Neutrophil (primary cell): ENCODE results near the gene DENND10.
"Not testable (repeated sequence)": the region's sequence is repeated elsewhere in the genome, so short reads cannot be mapped to it uniquely, and the experiment has no call there.

Source experiments
- H3K27ac ChIP-seq: fragments of 200-600 bp; sonication (generic); 2 replicates; pipeline ENCODE4 v1.5.1; 2016; ENCODE audit warnings: mild to moderate bottlenecking, moderate library complexity
- H3K27me3 ChIP-seq: fragments of 200-600 bp; sonication (generic); 2 replicates; pipeline ENCODE4 v1.6.0; 2016; ENCODE audit warnings: mild to moderate bottlenecking
- H3K36me3 ChIP-seq: fragments of 200-600 bp; sonication (generic); 2 replicates; pipeline ENCODE4 v1.5.1; 2017
- H3K4me1 ChIP-seq, 2 experiments: fragments of 200-600 bp in 1 of 2; sonication (generic) in 1 of 2; 1 replicate in 1 of 2; 2 replicates in 1 of 2; pipeline versions ENCODE4 v1.5.1 to v1.6.1; 2013 to 2016; ENCODE audit warnings: low read depth in 1 of 2, low read length in 1 of 2, mild to moderate bottlenecking in 1 of 2, moderate library complexity in 1 of 2; ENCODE audit not compliant: control insufficient read depth in 1 of 2, insufficient read depth in 1 of 2
- H3K4me3 ChIP-seq, 2 experiments: fragments of 200-600 bp in 1 of 2; sonication (generic) in 1 of 2; 1 replicate in 1 of 2; 2 replicates in 1 of 2; pipeline ENCODE4 v1.5.1; 2013 to 2016; ENCODE audit warnings: low read depth in 1 of 2, low read length in 1 of 2, mild to moderate bottlenecking in 1 of 2, moderate library complexity in 1 of 2
- H3K9me3 ChIP-seq: fragments of 200-600 bp; sonication (generic); 2 replicates; pipeline ENCODE4 v1.5.1; 2016
- CTCF ChIP-seq: fragments of 200-600 bp; sonication (generic); IDR thresholded peaks from 2 replicates; pipeline ENCODE4 v1.5.1; 2016; ENCODE audit warnings: antibody characterized with exemption

The DENND10 gene

DNA sequence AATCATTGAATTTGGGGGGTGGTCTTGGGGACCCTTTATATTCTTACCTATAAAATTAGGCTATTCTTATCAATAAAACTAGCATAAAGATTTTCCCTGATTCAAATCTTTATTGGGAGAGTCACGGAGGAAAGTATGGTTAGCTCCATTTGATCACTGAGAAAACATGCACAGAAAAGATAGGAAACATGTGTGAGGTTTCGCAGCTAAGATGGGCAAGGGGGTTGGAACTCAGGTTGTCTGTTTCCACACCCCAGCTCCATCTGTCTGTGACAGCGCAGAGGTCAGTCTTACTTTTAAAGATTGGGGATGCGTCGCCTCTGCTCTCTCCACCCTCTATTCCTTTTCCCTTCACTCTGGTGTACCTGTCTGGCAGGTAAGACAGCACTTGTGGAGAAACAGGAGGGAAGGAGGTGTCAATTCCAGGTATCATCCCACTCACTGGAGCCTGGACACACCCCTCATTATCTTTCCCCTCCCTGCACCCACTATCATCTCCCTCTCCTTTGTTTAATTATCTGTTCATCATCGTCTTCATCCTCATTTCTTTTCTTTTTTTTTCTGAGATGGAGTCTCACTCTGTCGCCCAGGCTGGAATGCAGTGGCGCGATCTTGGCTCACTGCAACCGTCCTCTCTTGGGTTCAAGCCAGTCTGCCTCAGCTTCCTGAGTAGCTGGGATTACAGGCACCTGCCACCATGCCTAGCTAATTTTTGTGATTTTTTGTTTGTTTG is 2.4 kb upstream of the DENND10 start:
- Histone ChIP-seq H3K36me3 (no peaks in the 10 kb centered on the region), H3K4me1 (peaks cover 27 to 37% of the 10 kb centered on the region in 2 experiments), H3K4me3 (no peak overlapping the region), H3K27me3 (no peaks in the 10 kb centered on the region), H3K27ac (no peak overlapping the region), H3K9me3 (no peaks in the 10 kb centered on the region)
- TF ChIP-seq CTCF, result no peak

DNA sequence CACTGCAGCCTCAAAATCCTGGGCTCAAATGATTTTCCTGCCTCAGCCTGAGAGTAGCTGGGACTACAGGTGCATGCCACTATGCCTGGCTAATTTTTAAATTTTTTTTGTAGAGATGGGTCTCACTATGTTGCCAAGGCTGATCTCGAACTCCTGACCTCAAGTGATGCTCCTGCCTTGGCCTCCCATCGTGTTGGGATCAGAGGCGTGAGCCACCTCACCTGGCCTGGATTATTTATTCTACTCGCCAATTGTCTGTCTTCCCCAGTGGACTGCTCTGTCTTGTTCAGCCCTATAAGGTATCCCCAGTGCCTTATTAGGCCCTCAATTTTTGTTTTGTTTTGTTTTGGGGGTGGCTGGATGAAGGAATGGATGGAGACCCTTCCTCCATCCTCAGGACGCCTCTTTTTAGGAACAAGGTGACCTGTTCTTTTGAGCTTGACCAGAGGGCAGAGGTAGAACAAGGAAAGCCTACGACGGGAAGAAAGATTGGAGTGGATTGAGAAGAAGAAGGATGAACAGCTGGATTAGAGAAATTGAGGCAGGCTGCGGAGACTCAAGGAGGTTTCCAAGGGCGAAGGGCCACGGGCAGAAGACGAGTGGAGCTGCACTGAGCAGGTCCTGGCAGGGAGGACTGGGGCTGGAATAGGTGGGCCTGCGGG is 541 bp upstream of the DENND10 start:
- H3K27ac ChIP-seq, result peak overlapping the region; percentile 87
- TF ChIP-seq CTCF, result no peak
- peaks cover 46 to 54% of the 10 kb centered on the region in 2 experiments for H3K4me1 ChIP-seq
- no peaks in the 10 kb centered on the region for H3K9me3 ChIP-seq
- H3K4me3 ChIP-seq, result peak overlapping the region in 1 of 2 experiments; percentile 79
- H3K36me3 ChIP-seq, result peaks cover 4% of the 10 kb centered on the region
- no peaks in the 10 kb centered on the region for H3K27me3 ChIP-seq

GRCh38 chr10:119104654-119105015 is 722 bp downstream of the DENND10 start:
- H3K27ac ChIP-seq, result peak overlapping the region; percentile 87
- TF ChIP-seq CTCF, result no peak
- peak overlapping the region; percentile 79 to 92 for H3K4me3 ChIP-seq
- H3K4me1 ChIP-seq, result peaks cover 52 to 58% of the 10 kb centered on the region in 2 experiments
- H3K9me3 ChIP-seq, result no peaks in the 10 kb centered on the region
- H3K27me3 ChIP-seq, result no peaks in the 10 kb centered on the region
- peaks cover 13% of the 10 kb centered on the region for H3K36me3 ChIP-seq

- peaks cover 18% of the 10 kb centered on the region for H3K36me3 ChIP-seq
- TF ChIP-seq CTCF, result no peak
- peak overlapping the region; percentile 79 to 92 for H3K4me3 ChIP-seq
- H3K9me3 ChIP-seq, result no peaks in the 10 kb centered on the region
- H3K27ac ChIP-seq, result peak overlapping the region; percentile 87
- no peaks in the 10 kb centered on the region for H3K27me3 ChIP-seq
- peaks cover 52 to 57% of the 10 kb centered on the region in 2 experiments for H3K4me1 ChIP-seq
Observed at GRCh38 chr10:119105155-119105554, 1.2 kb downstream of the DENND10 start.

DNA sequence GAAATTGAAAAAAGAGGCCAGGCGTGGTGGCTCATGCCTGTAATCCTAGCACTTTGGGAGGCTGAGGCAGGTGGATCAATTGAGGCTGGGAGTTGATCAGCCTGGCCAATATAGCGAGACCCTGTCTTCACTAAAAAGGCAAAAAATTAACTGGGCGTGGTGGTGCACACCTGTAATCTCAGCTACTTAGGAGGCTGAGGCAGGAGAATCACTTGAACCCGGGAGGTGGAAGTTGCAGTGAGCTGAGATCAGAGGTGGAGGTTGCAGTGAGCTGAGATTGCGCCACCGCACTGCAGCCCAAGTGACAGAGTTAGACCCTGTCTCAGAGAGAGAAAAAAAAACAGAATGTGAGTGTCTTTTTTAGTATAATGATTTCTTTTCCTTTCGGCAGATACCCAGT is 2.0 kb downstream of the DENND10 start:
- peaks cover 46 to 51% of the 10 kb centered on the region in 2 experiments for H3K4me1 ChIP-seq
- peak overlapping the region; percentile 86 for H3K27ac ChIP-seq
- H3K9me3 ChIP-seq, H3K27me3 ChIP-seq: not testable (repeated sequence)
- peak overlapping the region; percentile 79 to 92 for H3K4me3 ChIP-seq
- peaks cover 26% of the 10 kb centered on the region for H3K36me3 ChIP-seq

DNA sequence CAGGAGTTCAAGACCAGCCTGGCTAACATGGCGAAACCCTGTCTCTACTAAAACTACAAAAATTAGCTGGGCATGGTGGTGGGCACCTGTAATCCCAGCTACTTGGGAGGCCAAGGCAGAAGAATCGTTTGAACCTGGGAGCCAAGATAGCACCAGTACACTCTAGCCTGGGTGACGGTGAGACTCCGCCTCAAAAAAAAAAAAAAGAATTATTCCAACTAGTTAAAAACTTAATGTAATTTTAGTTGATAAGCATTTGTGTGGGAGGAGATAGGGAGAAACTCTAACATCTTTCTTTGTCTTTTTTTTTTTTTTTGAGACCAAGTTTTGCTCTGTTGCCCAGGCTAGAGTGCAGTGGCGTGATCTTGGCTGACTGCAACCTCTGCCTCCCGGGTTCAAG is 3.2 kb downstream of the DENND10 start:
- Histone ChIP-seq H3K36me3 (peaks cover 38% of the 10 kb centered on the region), H3K4me1 (peaks cover 46 to 51% of the 10 kb centered on the region in 2 experiments), H3K27ac (peak overlapping the region; percentile 86)
- not testable (repeated sequence) for H3K9me3 ChIP-seq, H3K27me3 ChIP-seq, H3K4me3 ChIP-seq

DNA sequence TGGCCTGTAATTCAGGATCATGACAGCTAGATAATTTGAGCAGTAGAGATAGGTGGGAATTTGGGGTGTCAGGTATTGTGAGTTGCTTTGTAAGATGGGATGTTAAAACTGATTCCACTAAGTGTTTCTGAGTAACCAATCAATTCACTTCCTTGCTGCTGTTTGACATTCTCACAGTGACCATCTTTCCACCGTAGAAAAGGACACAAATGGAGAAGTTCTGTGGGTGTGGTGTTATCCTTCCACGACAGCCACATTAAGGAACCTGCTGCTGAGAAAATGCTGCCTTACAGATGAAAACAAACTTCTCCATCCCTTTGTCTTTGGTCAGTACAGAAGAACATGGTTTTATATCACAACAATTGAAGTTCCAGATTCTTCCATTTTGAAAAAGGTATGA is 3.9 kb downstream of the DENND10 start:
- not testable (repeated sequence) for H3K27me3 ChIP-seq, H3K9me3 ChIP-seq
- peak overlapping the region; percentile 86 for H3K27ac ChIP-seq
- H3K4me3 ChIP-seq, result peak overlapping the region; percentile 17 to 18
- H3K36me3 ChIP-seq, result peaks cover 43% of the 10 kb centered on the region
- H3K4me1 ChIP-seq, result peaks cover 46 to 51% of the 10 kb centered on the region in 2 experiments
